ENCODE measurements around the gene CDH4. TPM values are rescaled to one million over a fixed set of nuclear protein-coding genes. Genes with fewer than 3 reads are reported as not detected.

CDH4 gene
- total RNA-seq, 2 experiments from 2014 or later: not detected

- no peak overlapping the region for H3K4me2 ChIP-seq (ENCODE audit: low read length)
- H3K4me1 ChIP-seq (ENCODE audit: insufficient read depth, low read length, poor library complexity, severe bottlenecking): peaks cover 2% of the 10 kb centered on the region
- no peak for DNase-seq (ENCODE audit: low spot score)
- no peaks in the 10 kb centered on the region for H3K9me2 ChIP-seq (ENCODE audit: insufficient read depth, low read length)
- H4K20me1 ChIP-seq (ENCODE audit: insufficient read depth, low read length): no peaks in the 10 kb centered on the region
- no peak overlapping the region for H3K4me3 ChIP-seq (ENCODE audit: low read depth, low read length, poor library complexity, severe bottlenecking)
- BruUV-seq (replicated peaks): no TSS peak
- no peaks in the 10 kb centered on the region for H3K9me3 ChIP-seq (ENCODE audit: low read length)
- CTCF ChIA-PET (ENCODE audit: unreplicated experiment): no interaction called here
- intact Hi-C loops (cut with micrococcal nuclease; ENCODE audit: unreplicated experiment): no loop called here
- no peak overlapping the region for H2AFZ ChIP-seq (ENCODE audit: low read length)
- TF ChIP-seq EZH2phosphoT487 (IDR thresholded peaks at IDR 0.05; ENCODE audit: borderline replicate concordance, low read depth, low read length) (no peak), CTCF (conservative IDR thresholded peaks at IDR 0.05; ENCODE audit: low read length) (no peak)
- H3K27ac ChIP-seq (ENCODE audit: low read depth, low read length, poor library complexity, severe bottlenecking): no peak overlapping the region
- no peaks in the 10 kb centered on the region for H3K36me3 ChIP-seq (ENCODE audit: insufficient read depth, low read length)
- H3K79me2 ChIP-seq (ENCODE audit: insufficient read depth, low read depth, low read length): no peaks in the 10 kb centered on the region
- POLR2A ChIA-PET: interaction anchor here (1.1 kb wide), 1 partner anchor 12 kb away, joined by 3 read pairs; no protein-coding TSS in a partner anchor
Measured at GRCh38 chr20:61483336-61484067, 231.4 kb downstream of the CDH4 start.

DNA sequence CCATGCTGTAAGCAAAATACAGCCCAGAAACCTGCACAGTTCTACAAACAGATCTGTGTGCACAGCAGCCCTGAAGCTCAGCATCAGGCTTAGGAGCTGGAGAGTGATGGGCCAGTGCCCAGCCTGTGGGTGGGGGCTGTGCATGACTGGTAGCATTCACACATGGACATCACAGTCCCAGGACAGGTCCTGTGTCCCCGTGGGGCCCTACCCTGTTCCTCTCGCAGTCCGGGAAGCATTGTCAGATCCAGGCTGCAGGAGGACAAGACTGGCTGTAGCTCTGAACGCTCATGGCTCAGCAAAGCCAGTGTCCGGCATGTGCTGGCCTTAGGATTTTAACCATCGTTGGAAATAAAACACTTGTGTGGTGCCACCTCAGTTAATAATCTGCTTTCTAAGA, 234.1 kb downstream of the CDH4 start:
- ChIA-PET CTCF (ENCODE audit: unreplicated experiment) (no interaction called here), POLR2A (interaction anchor here (0.7 to 1.0 kb wide), 2 partner anchors 8 to 10 kb away, joined by 3 read pairs; no protein-coding TSS in a partner anchor)
- TF ChIP-seq CTCF (conservative IDR thresholded peaks at IDR 0.05; ENCODE audit: low read length) (no peak), EZH2phosphoT487 (IDR thresholded peaks at IDR 0.05; ENCODE audit: borderline replicate concordance, low read depth, low read length) (no peak)
- no peaks in the 10 kb centered on the region for H4K20me1 ChIP-seq (ENCODE audit: insufficient read depth, low read length)
- no peaks in the 10 kb centered on the region for H3K9me3 ChIP-seq (ENCODE audit: low read length)
- DNase-seq (ENCODE audit: low spot score): no peak
- H3K4me3 ChIP-seq (ENCODE audit: low read depth, low read length, poor library complexity, severe bottlenecking): no peak overlapping the region
- H3K9me2 ChIP-seq (ENCODE audit: insufficient read depth, low read length): no peaks in the 10 kb centered on the region
- H2AFZ ChIP-seq (ENCODE audit: low read length): no peak overlapping the region
- H3K4me1 ChIP-seq (ENCODE audit: insufficient read depth, low read length, poor library complexity, severe bottlenecking): no peaks in the 10 kb centered on the region
- H3K4me2 ChIP-seq (ENCODE audit: low read length): no peak overlapping the region
- no TSS peak for BruUV-seq (replicated peaks)
- H3K36me3 ChIP-seq (ENCODE audit: insufficient read depth, low read length): no peaks in the 10 kb centered on the region
- intact Hi-C loops (cut with micrococcal nuclease; ENCODE audit: unreplicated experiment): no loop called here
- H3K27ac ChIP-seq (ENCODE audit: low read depth, low read length, poor library complexity, severe bottlenecking): no peak overlapping the region
- no peaks in the 10 kb centered on the region for H3K79me2 ChIP-seq (ENCODE audit: insufficient read depth, low read depth, low read length)

GRCh38 chr20:61487346-61487996, 235.4 kb downstream of the CDH4 start:
- POLR2A ChIA-PET: no interaction called here
- DNase-seq (ENCODE audit: low spot score): no peak
- H3K4me1 ChIP-seq (ENCODE audit: insufficient read depth, low read length, poor library complexity, severe bottlenecking): no peaks in the 10 kb centered on the region
- CTCF ChIA-PET (ENCODE audit: unreplicated experiment): no interaction called here
- H3K27ac ChIP-seq (ENCODE audit: low read depth, low read length, poor library complexity, severe bottlenecking): no peak overlapping the region
- H2AFZ ChIP-seq (ENCODE audit: low read length): no peak overlapping the region
- H3K4me2 ChIP-seq (ENCODE audit: low read length): no peak overlapping the region
- H3K36me3 ChIP-seq (ENCODE audit: insufficient read depth, low read length): no peaks in the 10 kb centered on the region
- no peaks in the 10 kb centered on the region for H3K79me2 ChIP-seq (ENCODE audit: insufficient read depth, low read depth, low read length)
- TF ChIP-seq CTCF (conservative IDR thresholded peaks at IDR 0.05; ENCODE audit: low read length) (no peak), EZH2phosphoT487 (IDR thresholded peaks at IDR 0.05; ENCODE audit: borderline replicate concordance, low read depth, low read length) (no peak)
- no peaks in the 10 kb centered on the region for H4K20me1 ChIP-seq (ENCODE audit: insufficient read depth, low read length)
- no peak overlapping the region for H3K4me3 ChIP-seq (ENCODE audit: low read depth, low read length, poor library complexity, severe bottlenecking)
- H3K9me3 ChIP-seq (ENCODE audit: low read length): peaks cover 3% of the 10 kb centered on the region; the same call in 1 of the 2 replicates
- intact Hi-C loops (cut with micrococcal nuclease; ENCODE audit: unreplicated experiment): no loop called here
- BruUV-seq (replicated peaks): no TSS peak
- H3K9me2 ChIP-seq (ENCODE audit: insufficient read depth, low read length): no peaks in the 10 kb centered on the region

Data from OCI-LY7 (cell line).